Retinal pigment epithelial cell (primary cell): ENCODE results near the gene CAMSAP1.

Experiments used
- DNase-seq: peaks from one replicate; pipeline ENCODE4 v3.0.0-alpha.2; 2010; ENCODE audit warnings: low read depth
- H3K4me3 ChIP-seq: 2 replicates; pipeline ENCODE4 v1.5.1; 2011; ENCODE audit warnings: mild to moderate bottlenecking, low read length, control low read depth, moderate library complexity
- TF ChIP-seq, protein P1 (sequence below): conservative IDR thresholded peaks from 2 replicates; pipeline ENCODE4 v1.5.1; 2011; ENCODE audit warnings: low read depth, low read length, control low read depth, inconsistent platforms

The CAMSAP1 gene

DNA sequence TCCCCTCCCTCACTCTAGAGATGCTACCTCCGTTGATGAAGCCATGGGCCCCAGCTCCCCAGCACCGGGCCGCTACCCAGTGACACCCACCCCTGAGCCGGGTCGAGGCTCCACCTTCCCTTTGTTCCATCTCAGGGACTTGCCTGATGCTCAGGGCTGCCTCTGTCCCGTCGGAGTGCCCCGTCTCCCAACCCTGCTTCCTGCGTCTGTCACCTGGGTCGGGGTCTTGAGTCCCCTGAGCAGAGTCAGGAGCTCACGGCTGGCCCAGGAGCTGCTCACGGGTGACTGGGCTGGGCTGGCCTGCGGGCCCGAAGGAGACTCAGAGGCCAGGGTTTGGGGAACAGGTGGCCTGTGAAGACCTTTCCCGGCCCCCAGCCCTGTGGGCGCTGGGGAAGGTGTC, 120.0 kb downstream of the CAMSAP1 start:
- DNase-seq, result no peak
- TF ChIP-seq, protein P1, sequence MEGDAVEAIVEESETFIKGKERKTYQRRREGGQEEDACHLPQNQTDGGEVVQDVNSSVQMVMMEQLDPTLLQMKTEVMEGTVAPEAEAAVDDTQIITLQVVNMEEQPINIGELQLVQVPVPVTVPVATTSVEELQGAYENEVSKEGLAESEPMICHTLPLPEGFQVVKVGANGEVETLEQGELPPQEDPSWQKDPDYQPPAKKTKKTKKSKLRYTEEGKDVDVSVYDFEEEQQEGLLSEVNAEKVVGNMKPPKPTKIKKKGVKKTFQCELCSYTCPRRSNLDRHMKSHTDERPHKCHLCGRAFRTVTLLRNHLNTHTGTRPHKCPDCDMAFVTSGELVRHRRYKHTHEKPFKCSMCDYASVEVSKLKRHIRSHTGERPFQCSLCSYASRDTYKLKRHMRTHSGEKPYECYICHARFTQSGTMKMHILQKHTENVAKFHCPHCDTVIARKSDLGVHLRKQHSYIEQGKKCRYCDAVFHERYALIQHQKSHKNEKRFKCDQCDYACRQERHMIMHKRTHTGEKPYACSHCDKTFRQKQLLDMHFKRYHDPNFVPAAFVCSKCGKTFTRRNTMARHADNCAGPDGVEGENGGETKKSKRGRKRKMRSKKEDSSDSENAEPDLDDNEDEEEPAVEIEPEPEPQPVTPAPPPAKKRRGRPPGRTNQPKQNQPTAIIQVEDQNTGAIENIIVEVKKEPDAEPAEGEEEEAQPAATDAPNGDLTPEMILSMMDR, result no peak
- H3K4me3 ChIP-seq, result no peak overlapping the region

DNA sequence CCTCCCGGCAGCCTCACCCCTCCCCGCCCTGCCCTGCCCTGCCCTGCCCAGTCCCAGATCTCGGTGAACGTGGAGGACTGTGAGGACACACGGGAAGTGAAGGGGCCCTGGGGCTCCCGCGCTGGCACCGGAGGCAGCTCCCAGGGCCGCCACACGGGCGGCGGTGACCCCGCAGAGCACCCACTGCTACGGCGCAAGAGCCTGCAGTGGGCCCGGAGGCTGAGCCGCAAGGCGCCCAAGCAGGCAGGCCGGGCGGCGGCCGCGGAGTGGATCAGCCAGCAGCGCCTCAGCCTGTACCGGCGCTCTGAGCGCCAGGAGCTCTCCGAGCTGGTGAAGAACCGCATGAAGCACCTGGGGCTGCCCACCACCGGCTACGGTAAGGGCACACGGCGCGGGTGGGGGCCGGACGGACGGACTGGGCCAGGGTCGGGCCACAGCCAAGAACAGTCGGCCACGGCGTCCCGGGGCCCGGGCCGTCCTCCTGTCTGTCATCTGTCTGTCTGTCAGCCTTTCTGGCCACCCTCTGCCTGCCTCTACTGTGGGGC, 121.1 kb downstream of the CAMSAP1 start:
- TF ChIP-seq, protein P1, result no peak
- no peak for DNase-seq
- no peak overlapping the region for H3K4me3 ChIP-seq

DNA sequence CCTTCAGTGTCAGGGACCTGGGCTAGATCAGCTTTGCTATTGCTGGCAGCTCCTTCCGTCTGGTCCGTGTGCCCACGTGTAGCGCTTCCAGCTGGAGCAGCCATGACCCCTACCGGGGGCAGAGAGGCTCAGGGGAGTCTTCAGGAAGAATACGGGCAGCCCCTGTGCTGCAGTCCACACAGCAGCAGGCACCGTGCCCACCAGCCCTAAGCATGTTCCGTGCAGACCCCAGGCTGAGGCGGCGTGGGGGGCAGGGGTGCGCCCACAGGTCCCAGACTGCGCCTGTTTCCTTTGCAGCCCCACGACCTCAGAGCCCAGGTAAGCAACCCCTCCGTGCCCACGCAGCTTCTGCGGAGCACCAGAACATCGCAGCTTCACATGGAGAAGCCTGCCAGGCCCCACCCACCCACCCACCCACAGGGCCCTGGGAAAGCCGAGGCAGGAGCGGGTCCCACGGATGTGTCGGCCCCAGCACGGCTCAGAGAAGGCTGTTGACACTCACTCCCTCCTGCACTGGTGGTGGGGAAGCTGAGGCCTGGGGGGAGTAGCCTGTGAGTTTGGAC, 122.3 kb downstream of the CAMSAP1 start:
- TF ChIP-seq, protein P1, result no peak
- DNase-seq, result no peak
- no peak overlapping the region for H3K4me3 ChIP-seq

DNA sequence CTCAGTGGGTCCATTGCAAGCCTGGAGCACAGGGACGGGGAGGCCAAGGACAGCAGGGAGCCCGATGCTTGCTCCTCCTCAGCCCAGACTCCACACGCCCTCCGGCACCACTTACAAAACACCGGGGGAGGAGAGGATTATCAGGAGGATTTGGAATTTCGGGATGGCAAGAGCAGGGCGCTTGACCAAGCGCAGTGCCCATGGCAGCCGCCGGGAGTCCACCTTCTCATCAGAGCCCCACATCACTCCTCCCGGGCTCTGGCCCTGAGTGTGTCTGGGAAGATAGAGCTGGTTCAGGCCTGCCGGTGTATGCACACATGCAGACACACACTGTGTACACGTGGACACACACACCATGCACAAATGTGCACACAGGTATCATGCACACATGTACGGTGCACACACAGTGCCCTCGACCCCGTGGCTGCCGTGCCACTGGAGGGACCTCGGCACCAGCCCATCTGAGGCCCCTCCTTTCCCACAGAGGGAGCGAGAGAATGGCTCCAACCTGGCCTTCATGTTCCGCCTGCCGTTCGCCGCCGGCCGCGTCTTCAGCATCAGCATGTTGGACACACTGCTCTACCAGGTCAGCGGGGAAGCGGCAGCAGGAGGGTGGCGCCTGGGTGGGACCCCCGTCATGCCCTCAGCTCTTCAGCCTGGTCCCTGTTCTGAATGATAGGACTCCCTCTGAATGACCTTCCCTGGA, 123.7 kb downstream of the CAMSAP1 start:
- TF ChIP-seq, protein P1, result no peak
- no peak overlapping the region for H3K4me3 ChIP-seq
- no peak for DNase-seq

DNA sequence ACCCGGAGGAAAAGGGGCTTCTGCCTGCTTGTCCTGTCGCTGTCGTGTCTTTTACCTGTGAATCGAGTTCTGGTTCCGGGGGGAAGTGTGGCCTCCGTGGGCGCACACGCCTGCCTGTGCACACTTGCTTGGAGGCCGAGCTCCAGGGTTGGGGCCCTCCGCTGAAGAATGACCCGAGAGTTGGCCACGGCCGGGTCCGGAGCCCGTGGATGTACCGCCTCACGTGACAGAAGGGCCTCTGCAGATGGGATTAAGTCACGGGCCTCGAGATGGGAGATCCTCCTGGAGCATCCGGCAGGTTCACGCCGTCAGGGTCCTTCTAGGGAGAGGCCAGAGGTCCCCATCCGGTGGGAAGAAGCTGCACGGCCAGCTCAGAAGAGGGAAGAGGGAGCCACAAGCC, 124.4 kb downstream of the CAMSAP1 start:
- TF ChIP-seq, protein P1, result no peak
- H3K4me3 ChIP-seq, result no peak overlapping the region
- no peak for DNase-seq

DNA sequence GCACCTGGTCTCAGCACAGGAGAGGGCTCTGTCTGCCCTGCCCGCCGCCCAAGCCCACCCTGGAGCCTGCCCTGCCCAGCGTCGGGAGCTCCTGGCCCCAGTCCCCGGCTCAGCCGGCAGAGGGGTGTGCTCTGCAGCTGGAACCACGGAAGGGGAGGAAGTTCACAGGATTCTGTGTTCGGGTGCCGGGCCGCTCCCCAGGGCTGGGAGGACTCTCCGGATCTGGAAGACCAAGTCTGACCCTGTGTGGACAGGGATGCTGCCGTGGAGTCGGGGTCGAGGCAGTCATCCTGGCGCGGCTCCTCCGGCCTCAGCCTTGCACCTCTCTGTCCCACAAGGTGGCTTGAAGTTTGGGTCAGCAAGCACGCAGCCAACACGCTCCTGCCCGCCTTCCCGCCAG, 126.7 kb downstream of the CAMSAP1 start:
- H3K4me3 ChIP-seq, result no peak overlapping the region
- no peak for DNase-seq
- TF ChIP-seq, protein P1, result no peak

DNA sequence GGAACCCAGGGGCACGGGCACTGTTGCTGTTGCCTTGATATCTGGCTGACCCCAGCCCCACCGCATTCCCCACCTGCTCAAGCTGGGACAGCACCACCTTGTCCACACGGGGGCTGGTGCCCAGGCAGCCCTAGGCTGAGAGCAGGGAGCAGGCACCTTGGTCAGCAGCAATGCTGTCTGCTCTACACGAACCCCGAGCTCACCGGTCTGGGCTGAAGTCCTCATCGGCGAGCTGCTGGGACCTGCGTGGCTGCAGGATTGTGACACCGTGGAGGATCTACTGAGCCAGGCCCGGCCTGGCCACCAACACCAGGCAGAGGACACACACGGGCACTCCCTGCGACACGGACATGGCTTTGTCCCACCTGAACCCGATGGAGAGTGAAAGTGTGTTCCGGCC, 127.3 kb downstream of the CAMSAP1 start:
- TF ChIP-seq, protein P1, result no peak
- no peak for DNase-seq
- H3K4me3 ChIP-seq, result no peak overlapping the region
